Left lung (tissue), 10 donors: ENCODE results near the gene NAA35. TPM values are rescaled to one million over a fixed set of nuclear protein-coding genes. Genes with fewer than 3 reads are reported as not detected.

Source experiments
- ATAC-seq: fragments of 200-7000 bp; cut with Tn5 transposase; one replicate; pipeline ENCODE4 v1.9.1; 2020; ENCODE audit warnings: moderate library complexity
- DNase-seq, 4 donors: peaks; one replicate each; pipeline ENCODE4 v3.0.0-alpha.2; 2013 to 2020
- H3K27ac ChIP-seq, 2 donors: fragments of 200-600 bp; sonication (generic) in 1 of 2; one replicate each; pipeline versions ENCODE4 v1.5.0 to v1.8.0; 2020 to 2021
- H3K27me3 ChIP-seq, 2 donors: fragments of 200-600 bp; sonication (generic) in 1 of 2; one replicate each; pipeline versions ENCODE4 v1.5.0 to v1.8.0; 2020 to 2021
- H3K36me3 ChIP-seq, 2 donors: fragments of 200-600 bp; sonication (generic) in 1 of 2; one replicate each; pipeline versions ENCODE4 v1.5.0 to v1.8.0; 2020 to 2021
- H3K4me1 ChIP-seq, 2 donors: fragments of 200-600 bp; one replicate each; pipeline ENCODE4 v1.8.0; 2021
- H3K4me3 ChIP-seq, 2 donors: fragments of 200-600 bp; sonication (generic) in 1 of 2; one replicate each; pipeline versions ENCODE4 v1.5.0 to v1.8.0; 2020 to 2021; ENCODE audit warnings: mild to moderate bottlenecking in 1 of 2
- H3K9me3 ChIP-seq, 2 donors: fragments of 200-600 bp; sonication (generic) in 1 of 2; one replicate each; pipeline versions ENCODE4 v1.5.0 to v1.8.0; 2020 to 2021
- CTCF ChIP-seq, 2 donors: fragments of 200-600 bp; sonication (generic) in 1 of 2; IDR thresholded peaks; one replicate each; pipeline versions ENCODE4 v1.5.0 to v1.8.0; 2021; ENCODE audit warnings: antibody characterized with exemption in 2 of 2
- intact Hi-C, 2 donors: fragments of 100-400 bp; cut with DNase I; formaldehyde crosslinking; loops; one replicate each; pipeline versions ENCODE4 v1.11.2 to v1.14.2; 2022
- polyA plus RNA-seq, 6 donors: library from polyadenylated mRNA; unstranded; fragments of 120-200 nt; gene quantifications; one replicate each; pipeline ENCODE4 v1.2.1, GENCODE V29; 2013; ENCODE audit not compliant: insufficient read length in 6 of 6
- total RNA-seq, 2 donors: library from RNA; stranded (reverse); fragmentation: NEBNext Ultra II Directional; extraction: Animal tissue kit (Norgen Biotek cat#: 25700); gene quantifications; one replicate each; pipeline ENCODE4 v1.2.1, GENCODE V29; 2021
- donor health status: DM: no; HTN: yes; CAD: no.
- donor health status: DM: no; HTN: no; CAD: no.

Gene NAA35
- total and polyA plus RNA-seq, 8 donors = 17.9 to 34.7 (median 29.9) TPM

GRCh38 chr9:85942913-85943709 lies 2.2 kb downstream of the NAA35 start:
- no peak for TF ChIP-seq CTCF (IDR thresholded peaks at IDR 0.05)
- Histone ChIP-seq H3K36me3 (peaks cover 0 to 38% of the 10 kb centered on the region in 2 donors), H3K27me3 (no peaks in the 10 kb centered on the region), H3K4me3 (peak overlapping the region in 1 of 2 donors; percentile 96), H3K27ac (no peak overlapping the region), H3K4me1 (peaks cover 16 to 30% of the 10 kb centered on the region in 2 donors), H3K9me3 (no peaks in the 10 kb centered on the region)
- ATAC-seq (no peak), DNase-seq (no peak)
- intact Hi-C loops = no loop called here

DNA sequence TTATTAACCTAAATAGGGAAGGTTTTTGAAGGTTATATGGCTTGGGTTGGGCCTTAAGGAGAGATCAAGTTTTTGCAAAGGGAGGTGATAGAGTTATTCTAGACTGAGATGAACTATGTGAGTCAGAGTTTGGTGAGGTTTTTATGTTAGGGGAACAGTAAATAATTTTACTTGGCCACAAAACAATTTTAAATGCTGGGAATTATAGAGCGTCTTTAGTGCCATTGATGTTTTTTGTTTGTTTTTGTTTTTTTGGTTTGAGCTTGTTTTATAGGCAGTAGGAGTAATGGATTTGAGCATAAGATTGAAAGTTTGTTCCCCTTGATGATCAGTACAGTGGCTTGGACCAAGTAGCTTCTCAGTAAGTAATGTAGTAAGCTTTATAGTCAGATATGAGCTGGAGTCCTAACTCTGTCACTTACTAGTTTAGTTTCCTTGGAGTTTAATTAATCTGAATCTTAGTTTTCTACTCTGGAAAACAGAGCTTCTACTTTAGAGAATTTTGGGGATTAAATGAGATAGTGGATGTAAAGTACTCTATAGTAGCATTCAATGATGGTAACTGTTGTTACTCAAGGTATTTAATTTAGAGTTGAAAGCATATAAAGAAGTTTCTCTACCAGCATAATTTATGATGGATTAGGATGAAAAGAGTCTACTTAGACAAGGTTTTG lies 2.9 kb downstream of the NAA35 start:
- DNase-seq = no peak
- intact Hi-C loops = no loop called here
- peaks cover 0 to 46% of the 10 kb centered on the region in 2 donors for H3K36me3 ChIP-seq
- TF ChIP-seq CTCF (IDR thresholded peaks at IDR 0.05) = no peak
- H3K27me3 ChIP-seq = no peaks in the 10 kb centered on the region
- H3K4me3 ChIP-seq = no peak overlapping the region
- no peak for ATAC-seq
- H3K27ac ChIP-seq = no peak overlapping the region
- H3K9me3 ChIP-seq = no peaks in the 10 kb centered on the region
- H3K4me1 ChIP-seq = peaks cover 16 to 30% of the 10 kb centered on the region in 2 donors

GRCh38 chr9:85944672-85945071 lies 3.7 kb downstream of the NAA35 start:
- no peak for TF ChIP-seq CTCF (IDR thresholded peaks at IDR 0.05)
- H3K27me3 ChIP-seq = no peaks in the 10 kb centered on the region
- H3K4me1 ChIP-seq = peaks cover 16 to 30% of the 10 kb centered on the region in 2 donors
- no peaks in the 10 kb centered on the region for H3K9me3 ChIP-seq
- peaks cover 0 to 49% of the 10 kb centered on the region in 2 donors for H3K36me3 ChIP-seq
- DNase-seq (no peak), ATAC-seq (no peak)
- intact Hi-C loops = no loop called here
- no peak overlapping the region for H3K27ac ChIP-seq
- H3K4me3 ChIP-seq = no peak overlapping the region

- Histone ChIP-seq H3K4me1 (no peaks in the 10 kb centered on the region), H3K4me3 (no peak overlapping the region), H3K27ac (no peak overlapping the region), H3K36me3 (peaks cover 0 to 61% of the 10 kb centered on the region in 2 donors), H3K27me3 (no peaks in the 10 kb centered on the region), H3K9me3 (no peaks in the 10 kb centered on the region)
- ATAC-seq (no peak), DNase-seq (no peak)
- intact Hi-C loops = no loop called here
- no peak for TF ChIP-seq CTCF (IDR thresholded peaks at IDR 0.05)
Measured at GRCh38 chr9:85949586-85950335, 8.8 kb downstream of the NAA35 start.

- no peak for TF ChIP-seq CTCF (IDR thresholded peaks at IDR 0.05)
- H3K27ac ChIP-seq = no peak overlapping the region
- H3K4me3 ChIP-seq = no peak overlapping the region
- intact Hi-C loops = no loop called here
- H3K36me3 ChIP-seq = peaks cover 3 to 41% of the 10 kb centered on the region in 2 donors
- ATAC-seq = no peak
- H3K9me3 ChIP-seq = no peaks in the 10 kb centered on the region
- peaks cover 0 to 6% of the 10 kb centered on the region in 2 donors for H3K4me1 ChIP-seq
- DNase-seq = no peak
- H3K27me3 ChIP-seq = no peaks in the 10 kb centered on the region
Measured at GRCh38 chr9:85959955-85960354, 19.0 kb downstream of the NAA35 start.
